A673 (cell line): ENCODE results near the gene CIB2. TPM values are rescaled to one million over a fixed set of nuclear protein-coding genes. Genes with fewer than 3 reads are reported as not detected.

ENCODE experiments used
- BruUV-seq: library from RNA; stranded (reverse); fragments of 400-500 nt; replicated peaks from 2 replicates; lab custom pipeline; 2021; lab: Mats Ljungman, UMichigan
- CTCF ChIA-PET: fragments of 300-600 bp; sonication (Branson Sonifier 250); formaldehyde crosslinking; loops from one replicate; lab custom pipeline; 2022; ENCODE audit warnings: antibody characterized with exemption; lab: Charles Lee
- POLR2A ChIA-PET: fragments of 300-600 bp; sonication (Branson Sonifier 250); formaldehyde crosslinking; loops from one replicate; lab custom pipeline; 2022; ENCODE audit warnings: antibody characterized with exemption; ENCODE audit not compliant: low non-redundant PET; lab: Charles Lee
- DNase-seq: peaks from one replicate; pipeline ENCODE4 v3.0.0-alpha.2; 2015; ENCODE audit warnings: low spot score
- H3K27ac ChIP-seq: fragments of 200-600 bp; sonication (generic); 2 replicates; pipeline ENCODE4 v1.5.1; 2016; ENCODE audit warnings: mixed run types, low read depth, mild to moderate bottlenecking, mixed read lengths, antibody characterized with exemption, low read length; ENCODE audit not compliant: poor library complexity, severe bottlenecking
- H3K27me3 ChIP-seq: fragments of 200-600 bp; sonication (generic); replicated peaks from 2 replicates; pipeline ENCODE4 v1.6.1; 2017; ENCODE audit warnings: mixed run types, low read depth, mild to moderate bottlenecking, mixed read lengths, antibody characterized with exemption, low read length; ENCODE audit not compliant: insufficient read depth, poor library complexity
- H3K36me3 ChIP-seq: fragments of 200-600 bp; sonication (generic); 2 replicates; pipeline ENCODE4 v1.6.1; 2016; ENCODE audit warnings: mixed run types, mild to moderate bottlenecking, mixed read lengths, antibody characterized with exemption, low read length; ENCODE audit not compliant: insufficient read depth, poor library complexity, severe bottlenecking
- H3K4me1 ChIP-seq: fragments of 200-600 bp; sonication (generic); 2 replicates; pipeline ENCODE4 v1.6.1; 2017; ENCODE audit warnings: mixed run types, mild to moderate bottlenecking, mixed read lengths, antibody characterized with exemption, low read length; ENCODE audit not compliant: insufficient read depth, poor library complexity, severe bottlenecking
- H3K4me3 ChIP-seq: fragments of 200-600 bp; sonication (generic); 2 replicates; pipeline ENCODE4 v1.5.1; 2016; ENCODE audit warnings: low read depth, mixed run types, mild to moderate bottlenecking, mixed read lengths, low read length; ENCODE audit not compliant: poor library complexity, severe bottlenecking
- H3K9me3 ChIP-seq: fragments of 200-600 bp; sonication (generic); 2 replicates; pipeline ENCODE4 v1.6.1; 2016; ENCODE audit warnings: mixed run types, low read depth, mild to moderate bottlenecking, mixed read lengths, antibody characterized with exemption, low read length; ENCODE audit not compliant: poor library complexity, severe bottlenecking
- CTCF ChIP-seq: fragments of 300-800, 200-600 bp; sonication (generic); conservative IDR thresholded peaks from 2 replicates; pipeline ENCODE4 v1.5.1; 2017; ENCODE audit warnings: low read depth, mild to moderate bottlenecking, antibody characterized with exemption, low read length, moderate library complexity, mixed read lengths
- EZH2 ChIP-seq: fragments of 200-600 bp; sonication (generic); IDR thresholded peaks from 2 replicates; pipeline ENCODE4 v1.6.1; 2017; ENCODE audit warnings: borderline replicate concordance, low read depth, mild to moderate bottlenecking, mixed read lengths, antibody characterized with exemption, low read length; ENCODE audit not compliant: poor library complexity, severe bottlenecking
- intact Hi-C: fragments of 100-400 bp; cut with micrococcal nuclease; formaldehyde crosslinking; loops from one replicate; pipeline ENCODE4 v1.10.0; 2022; ENCODE audit not compliant: unreplicated experiment
- total RNA-seq: library from RNA; stranded (reverse); gene quantifications from 2 replicates; pipeline ENCODE4 v1.2.3, GENCODE V29; 2021

The CIB2 gene
- total RNA-seq, 1 experiment from 2014 or later: 2.1 TPM

- no TSS peak for BruUV-seq
- H3K27ac ChIP-seq: peak overlapping the region; percentile 45
- intact Hi-C loops: no loop called here
These were observed 18.8 kb upstream of the CIB2 start for GRCh38 chr15:78149805-78150751.

GRCh38 chr15:78149068-78149804 lies 18.0 kb upstream of the CIB2 start, which contains the start of gene IDH3A:
TSS of gene IDH3A (plus strand) at chr15:78149362. CDS start at chr15:78149404, 42 bp downstream.
- BruUV-seq: no TSS peak
- CTCF ChIA-PET: interaction anchor here (0.7 kb wide), 1 partner anchor 123 kb away, joined by 3 read pairs; no protein-coding TSS in a partner anchor
- H3K9me3 ChIP-seq: no peaks in the 10 kb centered on the region
- H3K4me1 ChIP-seq: peaks cover 12% of the 10 kb centered on the region
- POLR2A ChIA-PET: no interaction called here
- H3K27me3 ChIP-seq: no peaks in the 10 kb centered on the region
- peak within 1 kb of the TSS; percentile 45 for H3K27ac ChIP-seq
- DNase-seq: peak; percentile 98
- no peak for TF ChIP-seq EZH2
- no peak for TF ChIP-seq CTCF
- H3K4me3 ChIP-seq: peak within 1 kb of the TSS; percentile 80
- intact Hi-C loops: no loop called here
- H3K36me3 ChIP-seq: no peaks in the 10 kb centered on the region

More at GRCh38 chr15:78149805-78150751, 18.8 kb upstream of the CIB2 start:
- POLR2A ChIA-PET: interaction anchor here (0.7 kb wide), 1 partner anchor 90 kb away, joined by 14 read pairs; no protein-coding TSS in a partner anchor
- Histone ChIP-seq H3K27me3 (no peaks in the 10 kb centered on the region), H3K4me1 (peaks cover 12% of the 10 kb centered on the region), H3K4me3 (peak overlapping the region; percentile 80), H3K9me3 (no peaks in the 10 kb centered on the region), H3K36me3 (no peaks in the 10 kb centered on the region)
- CTCF ChIA-PET: interaction anchor here (0.7 kb wide), 1 partner anchor 122 kb away, joined by 3 read pairs; no protein-coding TSS in a partner anchor
- TF ChIP-seq EZH2: no peak
- no peak for TF ChIP-seq CTCF
- no peak for DNase-seq

- Histone ChIP-seq H3K36me3 (no peaks in the 10 kb centered on the region), H3K27me3 (no peaks in the 10 kb centered on the region), H3K4me1 (peaks cover 12% of the 10 kb centered on the region), H3K4me3 (peak overlapping the region; percentile 80), H3K9me3 (no peaks in the 10 kb centered on the region), H3K27ac (peak overlapping the region; percentile 45)
- ChIA-PET POLR2A (no interaction called here), CTCF (no interaction called here)
- DNase-seq: no peak
- TF ChIP-seq EZH2: no peak
- no peak for TF ChIP-seq CTCF
- BruUV-seq: TSS peak; percentile 97
- intact Hi-C loops: no loop called here
These were observed 17.3 kb upstream of the CIB2 start for GRCh38 chr15:78148392-78149067.
